Adrenal gland (tissue), 12 donors: ENCODE results near the gene SOCS6. TPM values are rescaled to one million over a fixed set of nuclear protein-coding genes. Genes with fewer than 3 reads are reported as not detected.
"Not testable (repeated sequence)": the region's sequence is repeated elsewhere in the genome, so short reads cannot be mapped to it uniquely, and the experiment has no call there.

Experiments used
- DNase-seq, 7 donors: peaks; one replicate each; pipeline ENCODE4 v3.0.0-alpha.2; 2019 to 2020
- H3K27ac ChIP-seq, 5 donors: fragments of 200-600 bp; sonication (generic) in 4 of 5; 1 replicate in 3 of 5; 2 replicates in 2 of 5; pipeline versions ENCODE4 v1.5.1 to v1.8.0; 2016 to 2020; ENCODE audit warnings: mild to moderate bottlenecking in 1 of 5
- H3K27me3 ChIP-seq: fragments of 200-600 bp; 2 replicates; pipeline ENCODE4 v1.8.0; 2021
- H3K36me3 ChIP-seq, 2 donors: fragments of 200-600 bp; replicated peaks in 1 of 2; 1 replicate in 1 of 2; 2 replicates in 1 of 2; pipeline versions ENCODE4 v1.5.1 to v1.8.0; 2018 to 2022
- H3K4me1 ChIP-seq, 2 donors: fragments of 200-600 bp; replicated peaks in 1 of 2; 1 replicate in 1 of 2; 2 replicates in 1 of 2; pipeline versions ENCODE4 v1.5.1 to v1.8.0; 2018 to 2021
- H3K4me3 ChIP-seq, 4 donors: fragments of 200-600 bp; sonication (generic) in 3 of 4; one replicate each; pipeline ENCODE4 v1.5.1; 2016 to 2018
- H3K9me3 ChIP-seq, 3 donors: fragments of 200-600 bp; sonication (generic) in 1 of 3; replicated peaks in 1 of 3; 1 replicate in 2 of 3; 2 replicates in 1 of 3; pipeline versions ENCODE4 v1.5.1 to v1.8.0; 2016 to 2021
- CTCF ChIP-seq, 6 experiments: fragments of 450-650 bp in 4 of 6; fragments of 200-600 bp in 2 of 6; sonication (generic) in 1 of 6; IDR thresholded peaks; 1 replicate in 5 of 6; 2 replicates in 1 of 6; pipeline versions ENCODE4 v1.5.1 to v1.8.0; 2016 to 2021; ENCODE audit warnings: antibody characterized with exemption in 6 of 6, mild to moderate bottlenecking in 2 of 6, moderate library complexity in 1 of 6
- POLR2A ChIP-seq, 2 donors: fragments of 450-650 bp; IDR thresholded peaks; one replicate each; pipeline ENCODE4 v1.6.1; 2017; ENCODE audit warnings: antibody characterized with exemption in 2 of 2, mild to moderate bottlenecking in 2 of 2, moderate library complexity in 1 of 2
- WGBS, 4 donors: extraction: QIAGEN DNeasy Blood & Tissue Kit in 2 of 4; methylation state at CpG; one replicate each; pipeline versions ENCODE4 v1.1.5 to v1.1.7; 2013 to 2017; 5-methylcytosine and 5-hydroxymethylcytosine counted together
- intact Hi-C, 2 donors: fragments of 100-400 bp; cut with DNase I; formaldehyde crosslinking; loops; one replicate each; pipeline versions ENCODE4 v1.14.1 to v1.15.0; 2022 to 2023
- polyA plus RNA-seq, 3 donors: library from polyadenylated mRNA; stranded (reverse); fragments of 200-250 nt in 2 of 3; fragments of 350-450 nt in 1 of 3; fragmentation: Illumina TruSeq in 1 of 3; extraction: RNeasy Lipid Tissue Mini Kit (QIAGEN cat#74804) in 1 of 3; gene quantifications; one replicate each; pipeline ENCODE4 v1.2.3, GENCODE V29; 2013 to 2014
- total RNA-seq, 9 donors: library from RNA; depleted of rRNA in 4 of 9; stranded (reverse); fragments of >200 nt in 4 of 9; fragments of 120-200 nt in 1 of 9; fragmentation: NEBNext Ultra II Directional in 1 of 9; extraction: Animal tissue kit (Norgen Biotek cat#: 25700) in 1 of 9; gene quantifications; one replicate each; pipeline versions ENCODE4 v1.1.0 to v1.2.4, GENCODE V29; 2013 to 2023
- donor health status: healthy with polysubstance abuse.
- donor health status: Bipolar disorder and iron deficiency.
- donor health status: DM: yes; HTN: yes; CAD: no.
- donor health status: DM: no; HTN: no; CAD: no.
- donor health status: DM: no; HTN: no; CAD: no.
- donor health status: DM: yes; HTN: yes; CAD: no.

SOCS6 gene
- total and polyA plus RNA-seq, 12 donors = 4.3 to 25.5 (median 17.4) TPM

- TF ChIP-seq CTCF (IDR thresholded peaks at IDR 0.05) (no peak), POLR2A (IDR thresholded peaks at IDR 0.05) (no peak)
- Histone ChIP-seq H3K9me3 (no peaks in the 10 kb centered on the region), H3K27me3 (no peaks in the 10 kb centered on the region), H3K27ac (no peak overlapping the region), H3K4me1 (peaks cover 3 to 9% of the 10 kb centered on the region in 2 donors), H3K36me3 (no peaks in the 10 kb centered on the region), H3K4me3 (no peak overlapping the region)
- 82 to 89% (median 83%) methylated on average over 7 of the region's 7 CpGs for WGBS, 4 donors
- intact Hi-C loops = no loop called here
- no peak for DNase-seq
Observed at GRCh38 chr18:70366670-70367069, 77.8 kb downstream of the SOCS6 start.

GRCh38 chr18:70367344-70367743, 78.5 kb downstream of the SOCS6 start:
- WGBS, 4 donors = 86 to 97% (median 91%) methylated on average over 3 of the region's 3 CpGs
- H3K9me3 ChIP-seq, H3K27ac ChIP-seq, H3K4me3 ChIP-seq, DNase-seq, H3K27me3 ChIP-seq, intact Hi-C loops, H3K36me3 ChIP-seq, H3K4me1 ChIP-seq: not testable (repeated sequence)

GRCh38 chr18:70368903-70369302, 80.1 kb downstream of the SOCS6 start:
- Histone ChIP-seq H3K4me1 (peaks cover 3 to 4% of the 10 kb centered on the region in 2 donors), H3K9me3 (no peaks in the 10 kb centered on the region), H3K4me3 (no peak overlapping the region), H3K36me3 (no peaks in the 10 kb centered on the region), H3K27ac (no peak overlapping the region), H3K27me3 (no peaks in the 10 kb centered on the region)
- DNase-seq = no peak
- TF ChIP-seq CTCF (IDR thresholded peaks at IDR 0.05) (no peak), POLR2A (IDR thresholded peaks at IDR 0.05) (no peak)
- WGBS, 4 donors = 60 to 86% (median 68%) methylated on average over 1 of the region's 1 CpG
- intact Hi-C loops = no loop called here

GRCh38 chr18:70370762-70371733, 82.2 kb downstream of the SOCS6 start:
- intact Hi-C loops = no loop called here
- Histone ChIP-seq H3K4me3 (no peak overlapping the region), H3K4me1 (no peaks in the 10 kb centered on the region), H3K27me3 (no peaks in the 10 kb centered on the region), H3K36me3 (no peaks in the 10 kb centered on the region), H3K9me3 (no peaks in the 10 kb centered on the region), H3K27ac (no peak overlapping the region)
- no peak for TF ChIP-seq POLR2A (IDR thresholded peaks at IDR 0.05)
- no peak for TF ChIP-seq CTCF (IDR thresholded peaks at IDR 0.05)
- WGBS, 4 donors = 78 to 86% (median 80%) methylated on average over 9 of the region's 9 CpGs
- DNase-seq = no peak
